Measurements from ENCODE around the gene PSKH1. TPM values are rescaled to one million over a fixed set of nuclear protein-coding genes. Genes with fewer than 3 reads are reported as not detected.

PSKH1 gene
- total RNA-seq, 1 experiment from 2014 or later: 2.3 TPM

Other genes starting within 250 kb of the PSKH1 start
- gene CARMIL2, start 248.1 kb upstream of the PSKH1 start, total RNA-seq (2014; rRNA removed; shearing (Covaris generic)): 1.1 and 1.7 TPM in 2 replicates
- 31.6 and 39.9 TPM in 2 replicates for gene ACD, start 233.0 kb upstream of the PSKH1 start, total RNA-seq (2014; rRNA removed; shearing (Covaris generic))
- gene PARD6A, start 232.3 kb upstream of the PSKH1 start, total RNA-seq (2014; rRNA removed; shearing (Covaris generic)): 0.71 and 1.0 TPM in 2 replicates
- gene ENKD1, start 226.5 kb upstream of the PSKH1 start, total RNA-seq (2014; rRNA removed; shearing (Covaris generic)): 12.7 and 19.9 TPM in 2 replicates
- gene C16orf86, start 226.4 kb upstream of the PSKH1 start, total RNA-seq (2014; rRNA removed; shearing (Covaris generic)): not detected in 2 replicates
- gene GFOD2, start 173.9 kb upstream of the PSKH1 start, total RNA-seq (2014; rRNA removed; shearing (Covaris generic)): 16.5 and 18.8 TPM in 2 replicates
- gene RANBP10, start 86.7 kb upstream of the PSKH1 start, total RNA-seq (2014; rRNA removed; shearing (Covaris generic)): 3.7 and 4.0 TPM in 2 replicates
- 0.11 and 1.1 TPM in 2 replicates for gene TSNAXIP1, start 86.4 kb upstream of the PSKH1 start, total RNA-seq (2014; rRNA removed; shearing (Covaris generic))
- gene THAP11, start 50.9 kb upstream of the PSKH1 start, total RNA-seq (2014; rRNA removed; shearing (Covaris generic)): 41.5 and 50.6 TPM in 2 replicates
- 42.9 and 48.7 TPM in 2 replicates for gene NUTF2, start 46.3 kb upstream of the PSKH1 start, total RNA-seq (2014; rRNA removed; shearing (Covaris generic))
- 26.8 and 33.8 TPM in 2 replicates for gene CENPT, start 45.6 kb upstream of the PSKH1 start, total RNA-seq (2014; rRNA removed; shearing (Covaris generic))
- gene EDC4, start 20.2 kb upstream of the PSKH1 start, total RNA-seq (2014; rRNA removed; shearing (Covaris generic)): 43.3 and 47.8 TPM in 2 replicates
- not detected in 2 replicates for gene NRN1L, start 8.4 kb upstream of the PSKH1 start, total RNA-seq (2014; rRNA removed; shearing (Covaris generic))
- gene CTRL, start 38.6 kb downstream of the PSKH1 start, total RNA-seq (2014; rRNA removed; shearing (Covaris generic)): 0.74 and 1.6 TPM in 2 replicates
- 58.1 and 72.7 TPM in 2 replicates for gene PSMB10, start 43.6 kb downstream of the PSKH1 start, total RNA-seq (2014; rRNA removed; shearing (Covaris generic))
- 0.77 and 0.97 TPM in 2 replicates for gene LCAT, start 50.9 kb downstream of the PSKH1 start, total RNA-seq (2014; rRNA removed; shearing (Covaris generic))
- 7.0 and 13.5 TPM in 2 replicates for gene SLC12A4, start 75.4 kb downstream of the PSKH1 start, total RNA-seq (2014; rRNA removed; shearing (Covaris generic))
- not detected in 2 replicates for gene DPEP3, start 87.2 kb downstream of the PSKH1 start, total RNA-seq (2014; rRNA removed; shearing (Covaris generic))
- not detected in 2 replicates for gene DPEP2, start 106.2 kb downstream of the PSKH1 start, total RNA-seq (2014; rRNA removed; shearing (Covaris generic))
- gene DPEP2NB, start 122.7 kb downstream of the PSKH1 start, total RNA-seq (2014; rRNA removed; shearing (Covaris generic)): not detected in 2 replicates
- 7.1 and 8.6 TPM in 2 replicates for gene DDX28, start 130.0 kb downstream of the PSKH1 start, total RNA-seq (2014; rRNA removed; shearing (Covaris generic))
- gene DUS2, start 130.0 kb downstream of the PSKH1 start, total RNA-seq (2014; rRNA removed; shearing (Covaris generic)): 15.9 and 19.8 TPM in 2 replicates
- 11.1 and 12.1 TPM in 2 replicates for gene NFATC3, start 192.1 kb downstream of the PSKH1 start, total RNA-seq (2014; rRNA removed; shearing (Covaris generic))